NCI-H187 (cell line): ENCODE data around the gene UQCRC1.

ENCODE experiments used
- DNase-seq, 2 experiments: peaks; one replicate each; lab custom pipeline; 2025; lab: John Stamatoyannopoulos, UW

The UQCRC1 gene

DNA sequence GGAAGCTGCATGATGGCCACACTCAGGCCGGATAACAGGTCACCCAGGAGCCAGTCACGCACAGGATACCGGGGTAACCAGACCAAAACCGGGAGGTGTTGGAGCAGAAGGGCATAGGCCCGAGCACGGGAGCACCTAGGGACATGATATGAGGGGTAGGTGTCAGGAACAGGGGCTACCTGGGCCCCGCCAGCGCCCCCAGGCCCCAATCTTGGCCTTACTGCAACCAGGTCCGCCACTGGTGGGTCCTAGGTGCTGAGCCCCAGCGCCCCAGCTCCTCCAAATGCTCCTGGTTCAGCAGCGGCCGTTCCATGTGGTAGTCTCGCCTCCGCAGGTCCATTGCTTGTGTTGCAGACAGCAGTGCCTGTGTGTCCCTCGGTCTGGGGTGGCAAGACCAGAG, 23.8 kb upstream of the UQCRC1 start:
- no peak for DNase-seq

DNA sequence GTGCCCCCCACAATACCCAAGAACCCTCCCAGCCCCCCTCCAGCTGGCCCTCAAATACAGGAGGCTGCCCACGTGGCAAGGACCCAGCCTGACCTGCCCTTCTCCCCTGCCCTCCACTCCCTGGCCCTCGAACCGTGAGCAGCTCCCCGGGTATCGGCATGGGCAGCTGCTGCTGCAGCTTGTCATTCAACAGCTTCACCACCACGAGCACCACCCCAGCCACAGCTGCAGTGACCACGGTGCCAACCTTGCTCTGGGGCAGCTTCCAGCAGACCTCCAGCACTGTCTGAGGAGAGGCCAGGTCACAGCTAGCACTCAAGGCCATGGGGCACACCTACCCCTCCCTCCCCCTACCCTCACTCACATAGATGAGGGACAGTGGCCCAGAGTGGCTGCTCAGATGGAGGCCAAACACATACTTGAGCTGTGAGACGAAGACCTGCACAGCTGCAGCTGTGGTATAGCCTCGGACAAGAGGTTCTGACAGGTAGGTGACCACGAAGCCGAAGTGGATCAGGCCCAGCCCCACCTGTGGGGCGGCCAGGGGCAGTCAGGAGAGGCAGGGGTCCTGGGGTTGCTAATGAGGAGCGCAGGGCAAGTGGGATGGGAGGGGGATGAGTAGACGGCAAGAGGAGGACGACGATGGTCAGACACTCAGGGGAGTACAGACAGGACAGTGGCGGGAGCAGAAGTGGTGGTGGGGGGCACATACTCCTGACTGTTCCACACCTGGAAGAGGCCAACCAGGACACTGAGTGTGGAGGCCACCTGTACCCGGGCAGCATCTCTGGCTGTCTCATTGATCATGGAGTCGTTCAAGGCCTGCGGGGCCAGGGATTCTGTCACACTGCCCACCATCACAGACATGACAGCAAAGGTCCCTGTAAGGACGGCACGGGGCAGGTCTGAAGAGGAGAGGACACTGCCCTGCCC, 22.3 kb upstream of the UQCRC1 start:
- DNase-seq, result no peak

DNA sequence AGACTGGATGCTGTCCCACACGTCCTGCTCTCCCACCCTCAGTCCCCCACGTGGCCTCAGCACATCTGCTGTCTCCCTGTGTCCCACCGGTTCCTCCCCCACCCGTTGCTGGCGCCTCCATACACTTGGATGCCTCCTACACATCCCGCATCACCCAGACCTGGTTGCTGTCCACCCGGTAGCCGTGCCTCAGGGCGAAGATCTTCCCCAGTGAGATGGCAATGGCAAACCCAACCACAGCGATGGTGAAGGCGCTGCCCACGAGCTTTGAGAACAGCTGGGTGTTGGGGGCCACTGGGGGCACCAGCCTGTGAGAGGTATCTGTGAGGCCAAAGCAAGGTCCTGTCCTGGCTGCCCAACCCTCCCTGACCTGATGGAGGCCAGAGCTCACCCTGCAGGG, 21.4 kb upstream of the UQCRC1 start:
- no peak for DNase-seq

DNA sequence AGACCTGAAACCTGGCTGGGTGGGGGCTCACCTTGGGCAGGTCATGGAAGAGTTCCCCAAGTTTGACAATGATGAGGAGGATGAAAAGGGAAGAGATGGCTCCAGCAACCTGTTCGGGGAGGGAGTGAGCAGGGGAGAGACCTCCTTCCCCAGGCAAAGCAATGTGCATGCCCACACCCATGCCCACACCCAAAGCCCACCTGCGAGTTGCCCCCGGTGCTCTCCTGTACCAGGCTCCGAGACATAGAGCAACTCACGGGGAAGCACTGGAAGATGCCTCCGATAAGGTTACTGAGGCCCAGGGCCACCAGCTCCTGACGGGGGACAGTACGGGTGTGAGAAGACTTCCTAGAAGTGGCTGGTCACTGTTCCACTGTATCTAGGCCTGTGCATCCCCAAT, 21.0 kb upstream of the UQCRC1 start:
- no peak for DNase-seq

DNA sequence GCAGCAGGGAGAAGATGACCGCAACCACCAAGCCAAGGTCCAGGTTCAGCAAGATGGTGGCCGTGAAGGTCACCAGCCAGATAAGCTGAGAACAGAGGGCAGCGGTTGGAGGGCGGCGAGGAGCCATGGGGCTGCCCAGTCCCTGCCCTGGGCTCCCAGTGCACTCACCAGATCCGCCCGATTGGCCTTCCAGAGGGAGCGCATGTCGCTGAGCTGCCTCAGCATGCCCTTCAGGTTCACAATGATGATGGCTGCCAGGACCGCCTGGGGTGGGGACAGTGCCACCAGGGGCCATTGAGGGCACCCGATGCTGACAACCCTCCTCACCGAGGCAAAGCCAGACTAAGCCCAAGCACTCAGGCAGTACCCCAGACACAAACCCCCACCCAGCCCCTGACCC, 20.4 kb upstream of the UQCRC1 start:
- DNase-seq, result no peak

DNA sequence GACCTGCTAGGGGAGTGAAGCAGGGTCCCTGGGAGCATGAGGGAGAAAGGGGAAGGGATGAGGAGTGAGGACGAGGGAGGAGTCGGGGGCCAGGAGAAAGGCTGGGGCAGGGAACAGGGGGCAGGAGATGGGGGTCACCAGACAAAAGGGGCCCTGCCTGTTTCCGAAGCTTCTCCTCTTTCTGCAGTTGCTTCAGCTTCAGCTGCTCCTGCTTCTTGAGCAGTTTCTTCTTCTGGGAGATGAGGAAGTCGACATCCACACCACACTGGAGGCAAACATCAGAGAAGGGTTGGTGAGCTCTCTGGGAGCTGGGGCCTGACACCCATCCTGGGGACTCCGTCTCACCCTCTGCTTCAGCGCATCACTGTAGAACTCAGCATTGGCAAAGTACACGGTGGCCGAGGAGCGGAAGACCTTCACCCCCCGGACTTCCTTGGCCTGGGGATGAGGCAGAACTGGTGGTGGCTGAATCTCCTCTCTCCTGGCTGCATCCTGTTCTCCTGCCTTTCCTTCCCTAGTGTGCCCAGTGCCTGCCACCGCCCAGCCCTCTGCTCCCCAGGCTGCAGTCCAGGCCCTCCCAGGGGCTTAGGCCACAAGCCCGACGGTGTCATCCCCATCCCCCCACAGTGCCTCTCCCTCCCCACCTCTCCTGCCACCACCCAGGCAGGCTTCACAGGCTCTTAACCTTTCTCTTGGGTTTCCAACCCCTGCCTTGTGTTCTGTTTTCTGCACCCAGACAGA, 19.0 kb upstream of the UQCRC1 start:
- no peak for DNase-seq

DNA sequence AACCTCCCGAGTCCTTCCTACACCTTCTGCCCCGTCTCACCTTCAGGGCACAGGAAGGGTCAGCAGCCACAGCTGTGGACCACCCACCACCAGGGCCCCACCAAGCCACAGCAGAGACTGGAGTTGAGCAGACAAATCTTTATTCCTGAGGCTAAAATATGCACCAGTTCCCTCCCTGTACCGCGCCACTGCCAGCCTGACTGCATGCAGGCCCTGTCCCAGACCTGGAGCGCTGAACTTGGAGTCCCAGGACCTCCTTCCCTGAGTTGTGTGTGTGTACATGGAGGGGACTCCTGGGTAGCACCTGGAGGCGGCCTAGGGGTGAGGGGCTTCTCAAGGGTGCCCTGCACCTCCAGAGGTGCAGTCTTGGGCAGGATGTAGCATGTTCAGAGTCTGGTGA, 16.2 kb upstream of the UQCRC1 start:
- no peak for DNase-seq

DNA sequence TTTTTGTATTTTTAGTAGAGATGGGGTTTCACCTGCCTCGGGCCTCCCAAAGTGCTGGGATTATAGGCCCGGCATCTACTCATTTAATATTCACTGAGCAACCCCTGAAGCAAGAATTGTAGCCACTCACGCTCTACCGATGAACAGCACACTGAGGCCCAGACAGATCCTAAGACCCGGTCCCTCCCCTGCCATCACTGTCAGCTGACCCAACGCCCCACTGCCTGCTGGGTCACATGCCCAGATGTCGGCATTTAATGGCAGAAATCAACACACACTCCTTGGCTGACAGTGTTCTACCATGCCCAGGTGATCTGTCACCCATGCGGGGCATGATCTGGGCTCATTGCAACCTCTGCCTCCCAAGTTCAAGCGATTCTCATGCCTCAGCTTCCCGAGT, 15.3 kb upstream of the UQCRC1 start:
- DNase-seq, result no peak

DNA sequence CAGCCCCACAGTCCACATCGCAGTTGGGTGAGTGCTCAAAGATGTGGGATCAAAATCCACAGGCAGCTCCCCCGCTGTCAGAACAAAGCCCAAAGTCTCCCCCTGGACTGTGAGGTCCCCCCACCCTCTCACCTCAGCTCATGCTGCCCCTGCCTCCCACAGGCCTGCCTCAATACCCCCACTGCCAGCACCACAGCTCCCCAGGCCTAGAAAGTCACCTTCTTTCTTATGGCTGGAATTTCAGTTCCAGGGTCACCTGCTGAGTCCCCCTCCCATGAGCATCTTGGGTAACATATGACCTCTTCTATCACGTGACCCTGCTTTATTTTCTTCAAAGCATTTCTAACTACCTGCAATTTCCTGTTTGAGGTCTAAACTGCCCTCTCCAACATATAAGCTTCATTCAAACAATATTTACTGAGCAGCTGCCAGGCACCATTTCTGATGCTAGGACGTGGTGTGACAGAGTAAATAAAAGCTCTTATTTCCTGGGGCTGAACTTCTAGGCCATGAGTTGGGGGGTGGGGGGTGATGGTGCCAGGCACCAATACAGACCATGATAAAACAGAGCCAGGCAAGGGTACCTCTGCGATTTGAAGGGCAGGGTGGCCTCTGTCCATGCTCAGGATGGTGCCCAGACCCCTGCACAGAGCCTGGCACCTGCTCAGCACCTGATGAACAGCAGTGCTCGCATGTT, 14.6 kb upstream of the UQCRC1 start:
- no peak for DNase-seq

DNA sequence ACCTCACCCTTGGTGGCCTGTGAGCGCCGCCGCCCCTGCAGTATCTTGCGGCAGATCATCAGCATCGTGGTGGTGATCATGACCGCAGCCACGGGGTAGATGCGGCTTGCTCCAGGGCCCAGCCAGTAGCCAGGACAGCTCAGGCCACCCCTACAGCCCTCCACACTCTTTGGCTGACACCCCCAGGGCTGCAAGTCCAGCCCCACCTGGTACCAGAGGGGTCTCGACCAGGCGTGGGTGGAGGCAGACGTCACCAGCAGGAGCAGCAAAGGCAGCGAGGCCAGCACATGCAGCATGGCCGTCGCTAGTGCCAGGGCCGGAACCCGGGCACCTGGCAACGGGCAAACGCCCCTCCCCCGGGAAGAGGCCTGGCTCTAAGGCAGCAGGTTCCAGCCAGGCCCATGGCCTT, 12.0 kb upstream of the UQCRC1 start, which contains the start of gene TMEM89:
TMEM89 (minus strand) TSS at position 309 of the 409 bp plus-strand sequence; CDS start at position 296, 13 bp downstream.
- DNase-seq, result no peak

DNA sequence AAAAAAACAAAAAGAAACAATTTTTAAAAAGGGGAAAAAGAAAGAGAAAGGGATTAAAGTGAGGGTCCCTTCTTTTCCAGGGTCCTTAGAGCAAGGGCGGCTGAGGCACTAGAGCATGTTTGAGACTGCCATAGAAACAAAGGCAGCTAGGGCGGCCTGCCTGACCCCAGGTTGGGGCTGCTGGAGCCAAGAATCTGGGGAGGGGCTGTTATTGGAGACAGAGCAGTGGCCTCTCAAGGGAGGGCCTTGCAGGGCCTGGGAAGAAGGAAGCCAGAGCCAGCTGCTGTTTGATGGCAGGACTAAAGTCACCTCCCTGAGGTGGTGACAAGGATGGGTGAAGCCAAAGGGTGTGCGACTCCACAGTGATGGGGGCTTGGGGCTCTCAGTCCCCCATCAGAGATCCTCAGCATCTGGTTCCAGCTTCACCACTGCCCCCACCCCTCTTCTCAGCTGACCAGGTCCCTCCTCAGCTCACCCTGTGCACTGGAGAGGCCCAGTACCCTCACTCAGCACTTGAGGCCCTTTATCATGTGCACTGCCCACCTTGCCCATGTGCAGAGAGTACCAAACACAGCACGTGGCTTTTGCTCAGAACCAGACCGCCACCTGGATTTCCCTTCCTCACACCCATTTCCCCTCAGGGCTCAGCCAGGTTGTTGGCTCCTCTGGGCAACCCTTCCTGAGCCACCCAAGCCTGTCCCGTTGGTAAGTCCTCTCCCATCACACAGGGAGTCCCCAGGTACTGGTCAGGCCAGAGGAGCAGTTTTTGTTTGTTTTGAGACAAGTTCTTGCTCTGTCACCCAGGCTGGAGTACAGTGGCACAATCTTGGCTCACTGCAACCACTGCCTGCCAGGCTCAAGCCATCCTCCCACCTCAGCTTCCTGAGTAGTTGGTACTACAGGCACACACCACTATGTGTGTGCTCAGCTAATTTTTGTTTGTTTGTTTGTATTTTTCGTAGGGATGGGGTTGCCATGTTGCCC, 10.4 kb upstream of the UQCRC1 start:
- DNase-seq, result no peak

DNA sequence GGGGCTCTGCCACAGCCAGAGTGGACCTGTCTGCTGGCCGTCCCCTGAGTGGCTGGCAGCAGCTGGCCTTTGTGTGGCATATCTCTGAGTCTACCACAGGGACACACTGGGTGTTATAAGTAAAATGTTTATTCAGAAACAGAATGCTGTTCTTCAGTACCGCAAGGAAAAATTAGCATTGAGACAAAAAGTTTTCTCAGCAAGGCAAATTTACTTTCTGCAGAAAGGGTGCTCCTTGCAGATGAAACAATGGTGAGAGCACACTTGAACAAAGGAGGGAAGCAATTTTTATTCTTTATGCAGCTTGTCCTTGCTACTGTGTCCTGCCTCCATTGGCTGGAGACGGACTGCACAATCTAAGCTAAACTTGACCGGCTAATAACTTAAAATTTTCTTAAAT, 8.1 kb upstream of the UQCRC1 start:
- DNase-seq, result no peak

DNA sequence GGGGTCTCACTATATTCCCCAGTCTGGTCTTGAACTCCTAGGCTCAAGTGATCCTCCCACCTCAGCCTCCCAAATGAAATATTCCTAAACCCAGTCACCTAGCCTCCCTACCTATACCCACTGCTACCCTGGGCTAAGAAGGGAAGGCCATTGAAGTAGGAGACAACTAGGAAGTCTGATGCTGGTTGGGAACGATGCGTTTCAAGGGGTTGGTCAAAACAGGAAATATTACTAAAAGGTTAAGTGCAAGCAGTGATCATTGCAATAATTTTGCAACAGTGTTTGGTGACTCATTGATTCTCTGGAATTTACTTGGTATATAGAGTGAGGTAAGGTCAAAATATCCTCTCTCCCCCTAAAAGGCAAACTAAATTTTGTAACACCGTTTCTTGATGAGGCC, 4.6 kb upstream of the UQCRC1 start:
- DNase-seq, result no peak

DNA sequence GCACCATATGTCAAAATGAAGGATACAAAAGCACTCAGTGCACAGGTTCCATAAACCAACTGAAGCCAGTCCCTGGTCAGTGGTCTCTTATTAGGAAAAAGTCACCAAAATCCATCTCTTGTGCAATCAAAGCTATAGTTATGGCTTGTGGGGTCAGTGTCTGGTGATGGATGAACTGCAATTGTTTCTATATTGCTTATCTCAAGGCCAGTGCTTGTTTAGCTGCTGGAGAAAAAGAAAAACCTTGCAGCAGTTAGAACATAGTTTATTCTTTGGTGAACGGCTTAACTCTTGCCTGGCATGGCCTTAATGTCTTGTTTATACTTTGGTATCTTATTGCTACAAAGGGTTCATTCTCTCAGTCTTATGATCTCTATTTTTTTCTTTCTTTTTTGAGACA, 2.9 kb upstream of the UQCRC1 start:
- DNase-seq, result no peak

DNA sequence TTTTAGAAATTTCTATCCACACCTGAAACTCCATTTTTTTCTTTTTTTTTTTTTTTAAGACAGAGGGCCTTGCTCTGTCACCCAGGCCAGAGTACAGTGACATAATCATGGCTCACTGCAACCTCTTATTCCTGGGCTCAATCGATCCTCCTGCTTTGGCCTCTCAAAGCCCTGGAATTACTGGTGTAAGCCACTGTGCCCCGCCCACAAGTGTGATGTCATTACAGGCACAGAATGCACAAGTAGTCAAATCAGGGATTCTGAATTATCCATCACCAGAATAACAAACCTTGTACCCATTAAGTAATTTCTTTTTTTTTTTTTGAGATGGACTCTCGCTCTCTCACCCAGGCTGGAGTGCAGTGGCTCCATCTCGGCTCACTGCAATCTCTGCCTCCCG, 1.9 kb downstream of the UQCRC1 start:
- no peak for DNase-seq

DNA sequence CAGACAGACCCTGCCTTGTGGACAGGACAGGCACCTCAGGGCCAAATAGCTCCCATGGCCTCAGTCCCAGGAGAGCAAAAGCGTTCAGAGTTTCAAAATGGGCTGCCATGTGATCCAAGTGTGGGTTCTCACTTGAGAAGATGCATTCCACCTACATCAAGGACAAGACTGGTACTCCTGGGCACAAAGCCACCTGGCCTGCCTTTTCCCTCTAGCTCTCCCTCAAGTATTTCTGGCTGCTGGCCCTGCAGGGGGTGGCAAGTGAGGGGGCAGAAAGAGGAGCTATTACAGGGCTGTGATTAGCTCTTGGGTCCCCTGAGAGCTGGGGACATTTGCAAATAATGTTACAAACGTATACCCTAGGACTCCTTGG, 7.8 kb downstream of the UQCRC1 start:
- no peak for DNase-seq

DNA sequence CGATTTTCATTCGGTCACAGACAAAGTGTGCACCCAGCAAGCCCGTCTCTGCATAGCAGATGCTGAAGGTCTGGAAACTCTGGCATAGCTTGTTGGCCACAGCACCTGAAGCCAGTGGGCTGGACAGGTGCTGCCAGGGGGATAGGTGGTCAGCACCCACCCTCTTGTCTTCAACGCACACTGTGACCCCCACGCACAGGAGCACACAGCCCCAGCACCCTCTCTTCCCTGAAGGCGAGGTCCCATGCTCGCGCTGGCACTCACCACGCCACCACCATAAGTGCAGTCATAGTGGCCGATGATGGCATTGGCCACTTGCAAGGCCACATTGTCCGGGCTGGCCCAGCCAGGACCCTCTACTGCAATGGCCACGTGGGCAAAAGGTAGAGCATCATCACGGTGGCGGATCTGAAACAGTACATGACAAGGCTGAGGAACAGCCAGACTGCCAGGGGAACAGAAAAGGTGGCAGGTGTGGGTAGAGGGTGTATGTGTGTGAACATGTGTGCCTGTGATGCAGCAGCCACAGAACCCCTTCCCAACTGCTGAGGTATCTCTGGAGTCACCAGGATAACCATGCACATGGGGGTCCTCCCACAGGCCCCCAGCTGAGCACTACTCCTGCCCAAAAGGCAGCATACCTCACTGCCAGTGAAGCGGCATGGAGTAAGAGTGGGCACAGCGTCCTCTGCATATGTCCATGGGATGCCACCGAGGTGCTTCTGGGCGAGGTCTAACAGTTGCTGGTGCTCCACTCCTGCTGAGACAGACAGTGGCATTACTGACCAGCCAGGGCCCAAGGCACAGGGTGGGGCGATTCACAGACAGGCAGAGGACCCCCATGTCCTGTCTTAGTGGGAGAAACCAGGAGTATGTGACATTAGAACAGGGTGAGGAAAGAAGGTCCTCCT, 8.5 kb downstream of the UQCRC1 start:
- no peak for DNase-seq

DNA sequence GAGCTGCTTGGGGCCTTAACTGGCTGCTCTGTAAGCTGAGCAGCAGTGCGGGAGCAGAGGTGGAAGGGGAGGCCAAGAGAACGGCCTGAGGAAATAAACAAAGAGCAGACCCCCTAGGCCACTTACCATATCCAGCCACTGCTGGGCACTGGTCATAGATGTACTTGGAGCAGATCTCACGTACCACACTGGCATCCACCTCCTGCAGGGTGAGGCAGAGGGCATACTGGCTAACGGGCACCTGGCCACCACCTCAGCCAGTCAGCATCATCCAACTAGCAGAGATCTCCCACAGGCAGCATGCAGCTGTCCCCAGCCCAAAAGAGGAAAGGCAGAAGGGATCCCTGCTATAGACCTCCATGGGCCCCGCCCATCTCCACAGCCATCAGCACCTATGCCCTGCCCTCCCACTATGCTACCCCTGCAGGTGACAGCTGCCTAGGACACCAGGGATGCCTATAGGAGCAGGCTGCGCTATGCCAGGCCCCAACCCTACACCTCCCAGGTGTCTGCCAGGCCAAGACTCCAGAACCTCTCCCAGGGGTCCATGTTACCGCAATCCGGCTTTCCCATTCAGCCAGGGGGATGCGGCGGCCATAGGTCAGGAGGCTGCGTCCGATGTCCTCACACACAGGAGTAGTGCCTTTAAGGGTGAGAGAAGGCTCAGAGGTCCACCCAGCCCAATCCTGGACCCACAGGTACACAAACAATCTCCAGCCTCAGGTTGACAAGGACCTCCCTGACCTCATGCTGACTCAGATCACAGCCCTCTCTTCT, 9.7 kb downstream of the UQCRC1 start:
- no peak for DNase-seq

DNA sequence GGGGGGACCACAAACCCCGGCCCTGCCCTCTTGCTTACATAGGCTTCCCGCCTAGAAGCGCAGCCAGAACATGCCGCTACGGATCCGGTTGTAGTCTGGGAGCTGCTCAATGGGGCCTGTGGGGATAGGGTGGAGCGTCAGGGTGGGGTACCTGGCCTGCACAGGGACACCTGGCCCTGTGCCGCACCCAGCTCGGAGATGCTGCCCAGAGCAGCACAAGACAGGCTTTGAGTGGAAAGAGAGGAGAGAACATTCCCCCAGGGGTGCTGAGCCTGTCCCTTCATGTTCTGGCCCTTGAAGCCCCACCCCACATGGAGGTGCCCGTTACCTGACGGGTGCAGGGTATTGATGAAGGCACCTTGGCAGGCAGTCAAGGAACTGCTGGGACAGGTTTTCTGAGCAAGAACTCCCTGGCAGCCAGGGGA, 10.4 kb downstream of the UQCRC1 start:
- DNase-seq, result no peak
